Stimulated activated CD4-positive, alpha-beta T cell treated with anti-CD3 and anti-CD28 coated beads, Interleukin-4, amount 100 ng/mL, for 48 hours (primary cell): ENCODE measurements around the gene MINK1.
"Not testable (repeated sequence)": the region's sequence is repeated elsewhere in the genome, so short reads cannot be mapped to it uniquely, and the experiment has no call there.

Source experiments
- DNase-seq, 2 donors: peaks; one replicate each; pipeline ENCODE4 v3.0.0-alpha.2; 2020; ENCODE audit warnings: low read depth in 2 of 2

The MINK1 gene

DNA sequence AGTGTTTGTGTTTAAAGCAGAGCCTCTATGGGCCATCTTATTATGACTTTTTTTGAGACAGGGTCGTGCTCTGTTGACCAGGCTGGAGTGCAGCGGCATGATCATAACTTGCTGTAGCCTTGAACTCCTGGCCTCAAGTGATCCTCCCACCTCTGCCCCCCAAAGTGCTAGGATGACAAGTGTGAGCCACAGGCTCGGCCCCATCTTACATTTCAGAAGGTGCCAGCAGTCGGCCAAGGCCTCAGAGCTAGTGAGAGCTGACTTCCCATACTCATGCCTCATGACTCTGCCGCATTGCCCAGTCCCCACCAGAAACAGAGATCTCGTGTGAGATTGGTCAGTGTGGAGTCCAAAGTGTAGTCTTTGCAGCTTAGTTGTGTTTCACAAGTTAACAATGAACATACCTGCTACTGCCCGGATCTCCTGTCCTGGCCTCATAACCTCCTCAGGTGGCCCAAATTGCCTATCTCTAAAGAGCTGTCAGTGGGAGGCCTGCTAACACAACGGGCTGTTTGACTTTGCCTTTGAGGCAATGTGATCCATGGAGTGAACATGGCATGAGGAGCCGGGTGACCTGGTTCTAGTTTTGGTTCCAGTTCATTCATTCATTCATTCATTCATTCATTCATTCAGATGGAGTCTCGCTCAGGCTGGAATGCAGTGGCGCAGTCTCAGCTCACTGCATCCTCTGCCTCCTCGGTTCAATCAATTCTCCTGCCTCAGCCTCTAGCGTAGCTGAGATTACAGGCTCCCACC, 13.7 kb downstream of the MINK1 start:
- DNase-seq = no peak

DNA sequence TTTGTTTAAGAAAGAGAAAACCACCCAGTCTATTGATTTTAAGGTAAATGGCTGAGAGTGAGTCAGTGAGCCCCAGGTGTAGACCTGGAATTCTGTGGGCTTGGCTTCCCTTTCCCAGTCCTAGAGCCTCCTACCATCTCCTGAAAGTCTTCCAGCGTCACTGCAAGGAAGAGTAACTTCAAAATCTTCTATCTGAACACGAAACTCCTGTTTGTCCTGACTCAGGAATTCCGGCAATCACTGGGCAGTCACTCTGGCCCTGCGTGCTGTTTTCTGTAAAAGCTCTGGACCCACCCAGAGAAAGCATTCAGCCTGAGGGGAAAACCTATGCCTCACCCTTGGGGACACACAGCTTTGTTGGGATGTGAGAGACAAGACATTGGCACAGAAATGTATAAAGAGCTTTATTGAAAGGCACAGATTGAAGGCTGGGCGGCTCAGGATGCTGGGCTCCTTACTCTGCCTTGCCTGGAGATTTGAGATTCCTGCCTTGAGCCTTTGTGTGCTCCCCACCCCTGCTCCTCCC, 15.9 kb downstream of the MINK1 start:
- no peak for DNase-seq

DNA sequence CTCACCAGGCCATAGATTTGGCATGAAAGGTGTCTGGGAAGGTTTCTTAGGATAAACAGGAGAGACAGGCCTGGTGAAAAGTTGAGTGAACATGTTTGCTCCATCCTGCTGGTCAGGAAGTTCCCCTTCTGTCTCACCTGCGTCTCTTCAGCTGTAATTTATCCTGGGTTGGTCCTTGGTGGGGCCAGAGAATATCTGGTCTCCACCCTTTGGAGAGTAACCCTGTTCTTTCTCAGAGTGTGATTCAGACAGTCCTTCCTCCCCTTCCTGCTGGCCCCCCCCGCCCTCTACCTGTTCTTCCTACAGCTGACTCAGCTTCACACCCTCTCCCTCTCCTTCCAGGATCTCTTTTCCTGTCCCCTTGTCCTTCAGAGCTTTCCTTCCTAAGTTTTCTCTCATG, 17.1 kb downstream of the MINK1 start:
- no peak for DNase-seq

DNA sequence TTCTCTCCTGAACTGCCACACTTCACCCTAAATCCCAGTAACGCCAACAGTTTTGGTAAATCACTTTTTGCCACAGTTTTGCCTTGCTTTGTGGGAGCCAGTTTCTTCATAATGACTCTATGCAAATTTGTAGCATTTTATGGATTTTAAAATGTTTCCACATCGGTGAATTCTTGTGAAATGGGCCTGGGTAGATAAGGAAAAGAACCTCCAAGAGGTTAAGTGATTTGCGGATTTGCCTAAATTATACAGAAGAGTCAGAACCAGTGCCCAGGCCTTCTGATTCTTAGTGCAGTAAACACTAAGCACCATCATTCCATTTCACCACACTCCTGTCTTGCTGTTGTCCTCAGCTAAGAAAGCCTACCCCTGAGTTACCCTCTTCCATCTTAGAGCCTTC, 17.9 kb downstream of the MINK1 start:
- no peak for DNase-seq

DNA sequence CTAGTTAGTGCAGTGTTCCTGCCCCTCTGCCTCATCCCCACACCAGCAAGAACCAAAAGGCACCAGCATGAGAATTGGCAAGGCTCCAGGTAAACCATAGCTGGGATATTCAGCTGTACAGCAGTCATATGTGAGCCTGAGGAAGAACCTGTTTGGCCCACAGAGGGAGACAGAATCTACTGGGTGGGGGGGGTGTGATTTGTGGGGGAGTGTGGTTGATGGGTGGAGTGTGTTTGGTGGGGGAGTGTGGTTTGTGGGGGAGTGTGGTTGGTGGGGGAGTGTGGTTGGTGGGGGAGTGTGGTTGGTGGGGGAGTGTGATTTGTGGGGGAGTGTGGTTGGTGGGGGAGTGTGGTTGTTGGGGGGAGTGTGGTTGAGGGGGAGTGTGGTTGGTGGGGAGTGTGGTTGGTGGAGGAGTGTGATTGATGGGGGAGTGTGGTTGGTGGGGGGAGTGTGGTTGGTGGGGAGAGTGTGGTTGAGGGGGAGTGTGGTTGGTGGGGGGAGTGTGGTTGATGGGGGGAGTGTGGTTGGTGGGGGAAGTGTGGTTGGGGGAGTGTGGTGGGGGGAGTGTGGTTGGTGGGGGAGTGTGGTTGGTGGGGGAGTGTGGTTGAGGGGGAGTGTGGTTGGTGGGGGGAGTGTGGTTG, 19.5 kb downstream of the MINK1 start:
- no peak for DNase-seq

DNA sequence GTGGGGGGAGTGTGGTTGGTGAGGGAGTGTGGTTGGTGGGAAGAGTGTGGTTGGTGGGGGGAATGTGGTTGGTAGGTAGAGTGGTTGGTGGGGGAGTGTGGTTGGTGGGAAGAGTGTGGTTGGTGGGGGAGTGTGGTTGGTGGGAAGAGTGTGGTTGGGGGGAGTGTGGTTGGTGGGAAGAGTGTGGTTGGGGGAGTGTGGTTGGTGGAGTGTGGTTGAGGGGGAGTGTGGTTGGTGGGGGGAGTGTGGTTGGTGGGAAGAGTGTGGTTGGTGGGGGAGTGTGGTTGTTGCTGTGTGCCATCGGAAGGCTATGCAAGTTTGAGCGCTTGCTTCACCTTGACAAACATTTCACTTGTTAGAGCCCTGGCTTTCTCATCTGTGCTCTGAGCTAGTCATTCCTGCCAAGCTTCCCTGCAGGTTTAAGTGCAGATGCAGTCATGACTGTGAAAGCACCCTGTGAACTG, 20.1 kb downstream of the MINK1 start:
- no peak for DNase-seq

DNA sequence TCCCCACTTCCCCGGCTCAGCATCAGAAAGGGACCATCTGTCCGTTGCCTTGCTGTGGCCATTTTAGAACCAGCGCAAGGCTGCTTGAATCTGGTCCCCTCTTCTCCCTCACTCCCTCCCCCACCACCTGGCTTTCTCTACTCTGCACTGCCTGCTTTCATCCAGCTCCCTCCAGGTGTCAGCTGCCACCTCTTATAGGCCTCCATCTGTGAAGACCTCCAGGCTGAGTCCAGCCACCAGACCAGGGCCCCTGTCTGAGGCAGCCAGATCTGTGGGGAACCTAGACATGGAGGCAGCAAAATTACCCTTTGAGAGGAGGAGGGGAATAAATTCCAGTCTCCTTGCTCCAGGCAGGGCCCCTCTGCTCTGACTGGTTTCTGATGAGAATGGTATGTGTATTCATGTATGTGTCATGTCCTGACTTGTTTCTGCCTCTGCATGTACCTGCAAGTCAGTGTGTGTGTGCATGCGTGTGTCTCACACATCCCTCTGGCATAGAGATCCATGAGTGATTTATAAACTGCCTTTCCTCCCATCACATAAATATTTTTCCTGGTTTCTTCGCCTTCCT, 21.1 kb downstream of the MINK1 start:
- DNase-seq = no peak

DNA sequence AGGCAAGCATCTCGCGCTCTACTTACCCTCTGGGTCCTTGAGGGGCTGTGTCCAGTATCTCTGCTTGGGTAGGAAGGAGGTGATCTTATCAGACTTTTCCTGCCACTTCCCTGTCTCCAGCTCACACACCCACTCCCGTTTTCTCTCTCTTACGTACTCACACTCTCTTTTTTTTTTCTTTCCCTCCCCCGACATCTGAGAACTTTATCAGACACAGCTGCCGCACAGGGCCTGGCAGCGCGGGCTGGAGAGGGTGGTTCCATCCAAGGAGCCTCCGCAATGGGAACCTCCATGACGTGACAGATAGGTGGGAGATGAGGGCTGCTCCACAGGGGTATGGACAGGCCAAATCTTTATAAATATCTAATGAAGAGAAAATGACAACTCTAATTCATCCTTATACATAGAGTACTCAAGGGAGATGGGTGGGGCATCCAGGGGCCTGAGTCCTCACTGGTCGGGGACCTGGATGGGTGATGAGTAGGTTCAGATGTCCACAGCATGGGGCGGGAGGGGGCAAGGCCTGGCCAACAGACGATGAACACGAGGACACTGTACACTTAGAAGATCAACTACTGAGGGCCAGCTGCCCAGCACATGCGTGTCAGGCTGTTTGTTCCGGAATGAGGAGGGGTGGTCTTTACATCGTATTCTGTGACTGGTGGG, 23.3 kb downstream of the MINK1 start:
- no peak for DNase-seq

DNA sequence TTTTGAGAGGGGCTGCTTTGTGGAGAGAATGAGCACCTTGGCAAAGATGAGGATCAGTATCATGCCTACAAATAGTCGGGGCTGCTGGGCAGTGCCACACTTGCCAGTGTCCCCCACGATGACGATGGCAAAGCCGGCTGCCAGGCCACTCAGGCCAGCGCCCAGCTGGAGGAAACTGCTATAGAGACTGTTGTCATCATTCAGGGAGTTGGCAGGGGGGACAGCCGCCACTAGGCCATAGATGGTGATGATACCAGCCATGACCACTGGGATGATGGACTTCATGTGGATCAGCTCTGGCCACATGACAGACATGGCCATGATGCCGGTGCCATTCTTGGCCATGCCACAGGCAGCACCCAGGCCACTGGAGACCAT, 23.8 kb downstream of the MINK1 start:
- no peak for DNase-seq

DNA sequence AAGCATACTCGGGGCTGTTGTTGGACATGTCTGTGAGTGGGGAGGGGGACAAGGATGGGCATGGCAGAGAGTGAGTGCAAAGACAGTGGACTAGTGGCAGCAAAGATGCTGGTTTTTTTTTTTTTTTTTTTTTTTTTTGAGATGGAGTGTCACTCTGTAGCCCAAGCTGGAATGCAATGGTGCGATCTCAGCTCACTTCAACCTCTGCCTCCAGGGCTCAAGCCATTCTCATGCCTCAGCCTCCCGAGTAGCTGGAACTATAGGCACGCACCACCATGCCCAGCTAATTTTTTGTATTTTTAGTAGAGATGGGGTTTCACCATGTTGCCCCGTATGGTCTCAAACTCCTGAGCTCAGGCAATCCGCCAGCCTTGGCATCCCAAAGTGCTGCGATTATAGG, 24.2 kb downstream of the MINK1 start:
- DNase-seq = not testable (repeated sequence)

DNA sequence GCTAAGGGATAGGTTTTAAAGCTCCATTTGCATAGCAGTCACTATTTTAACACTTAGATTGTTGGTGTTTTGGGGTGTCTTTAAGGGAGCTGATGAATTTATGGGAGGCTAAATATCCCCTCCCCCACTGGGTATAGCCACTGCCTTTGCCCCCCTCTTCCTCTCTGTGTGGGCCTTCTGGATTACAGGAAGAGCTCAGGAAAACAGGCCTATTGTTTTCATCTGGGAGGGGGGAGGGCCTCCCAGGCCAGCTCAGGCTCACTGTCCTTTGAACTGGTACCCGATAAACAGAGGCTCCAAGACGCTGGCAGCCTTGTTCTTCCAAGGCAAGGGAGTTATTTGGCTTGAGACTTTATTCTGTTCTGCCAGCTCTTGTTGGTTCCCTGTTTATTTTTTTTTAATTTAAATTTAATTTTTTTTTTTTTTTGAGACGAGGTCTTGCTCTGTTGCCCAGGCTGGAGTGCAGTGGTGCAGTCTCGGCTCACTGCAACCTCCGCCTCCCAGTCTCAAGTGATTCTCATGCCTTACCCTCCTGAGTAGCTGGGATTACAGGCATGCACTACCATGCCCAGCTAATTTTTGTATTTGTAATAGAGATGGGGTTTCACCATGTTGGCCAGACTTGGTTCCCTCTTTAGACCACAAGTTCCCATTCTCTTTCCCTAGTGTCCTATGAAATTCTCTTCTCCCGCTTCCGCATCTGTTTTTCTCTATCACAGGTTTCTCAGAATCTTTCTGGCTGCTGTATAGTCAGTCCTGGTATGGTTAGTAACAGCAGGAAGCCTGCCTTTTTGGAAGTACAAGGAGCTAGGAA, 25.1 kb downstream of the MINK1 start:
- DNase-seq = no peak

DNA sequence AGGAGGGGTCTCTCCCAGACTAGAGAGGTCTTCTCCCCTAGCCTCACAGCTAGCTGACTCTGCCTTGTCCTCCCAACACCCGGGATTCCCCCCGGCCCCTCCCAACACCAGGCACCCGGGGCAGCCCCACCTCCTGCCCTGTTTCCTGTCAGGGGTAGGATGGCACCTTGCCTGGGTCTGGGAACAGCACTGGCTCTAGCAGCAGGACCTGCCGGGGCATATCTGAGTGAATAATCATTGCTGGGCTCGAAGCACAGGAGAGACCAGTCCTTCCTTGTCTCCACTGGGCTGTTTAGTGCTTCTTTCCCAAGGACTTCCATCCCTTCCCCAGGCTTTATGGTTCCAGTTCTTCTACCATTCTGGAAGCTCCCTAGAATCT, 25.7 kb downstream of the MINK1 start:
- DNase-seq = no peak

DNA sequence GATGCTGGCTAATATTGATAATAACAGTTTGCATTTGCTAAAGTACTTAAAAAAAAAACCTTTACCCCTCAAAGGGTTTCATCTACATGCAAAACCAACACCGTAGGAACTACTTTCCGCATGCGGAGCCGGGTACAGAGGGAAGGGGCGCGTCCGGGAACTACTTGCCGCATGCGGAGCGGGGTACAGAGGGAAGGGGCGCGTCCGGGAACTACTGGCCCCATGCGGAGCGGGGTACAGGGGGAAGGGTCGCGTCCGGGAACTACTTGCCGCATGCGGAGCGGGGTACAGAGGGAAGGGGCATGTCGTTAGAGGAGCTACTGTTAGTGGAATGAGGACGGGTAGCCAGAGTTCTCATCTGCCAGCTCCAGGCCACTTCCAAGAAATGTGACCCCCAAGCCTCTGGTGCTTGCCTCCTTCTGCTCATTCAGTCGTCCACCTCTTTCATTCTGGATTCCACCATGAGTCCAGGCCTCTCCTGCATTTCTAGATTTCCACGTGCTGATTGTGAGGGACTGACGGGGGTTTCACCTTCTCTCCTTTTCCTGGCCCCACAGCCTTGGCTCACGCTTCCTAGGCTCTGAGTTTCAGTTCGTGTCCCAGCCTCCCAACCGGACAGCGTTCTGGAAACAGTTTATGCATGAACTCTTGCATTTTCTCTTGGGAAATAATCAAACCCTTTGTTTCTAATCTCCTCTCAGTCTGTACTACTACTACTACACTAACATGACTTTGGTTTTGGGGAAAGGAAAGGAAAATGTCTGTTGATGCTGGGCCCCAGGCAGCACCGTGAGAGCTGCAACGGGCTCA, 26.9 kb downstream of the MINK1 start:
- no peak for DNase-seq

DNA sequence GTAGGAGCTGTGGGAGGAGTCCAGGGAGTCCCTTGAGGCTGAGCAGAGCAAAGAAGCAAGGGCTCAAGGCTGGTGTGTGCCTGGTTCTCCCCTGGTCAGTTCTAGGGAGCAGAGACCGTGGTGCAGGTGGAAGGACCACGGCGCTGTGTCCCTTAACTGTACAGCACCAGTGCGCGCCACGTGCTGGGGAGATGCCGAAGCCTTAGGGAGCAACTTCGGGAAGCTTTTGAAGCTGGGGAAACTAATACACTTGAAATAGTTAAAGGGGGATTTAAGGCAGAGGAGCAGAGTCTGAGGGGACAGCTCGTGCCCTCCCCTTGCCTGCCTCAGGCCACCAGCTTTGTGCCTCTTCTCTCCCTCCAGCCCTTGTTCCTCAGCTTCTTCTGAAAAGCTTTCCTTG, 27.5 kb downstream of the MINK1 start:
- DNase-seq = no peak

DNA sequence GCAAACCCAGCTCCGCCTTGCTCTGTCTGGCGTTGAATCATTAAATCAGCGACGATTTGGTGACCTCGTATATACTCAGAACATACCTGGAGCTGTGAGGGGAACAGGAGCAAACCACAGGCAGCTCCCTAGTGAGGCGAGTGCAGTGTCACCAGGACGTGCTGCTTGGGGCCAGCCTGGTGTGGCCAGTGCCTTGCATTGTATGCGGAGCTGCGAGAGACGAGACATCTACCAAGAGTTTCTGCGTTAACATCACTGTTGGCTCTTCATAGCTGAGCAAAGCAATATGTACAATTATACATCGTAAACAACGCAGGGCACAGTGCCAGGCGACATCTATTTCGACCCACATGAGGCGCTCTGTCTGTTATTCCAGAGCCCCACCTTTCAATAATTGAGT, 27.9 kb downstream of the MINK1 start:
- DNase-seq = no peak

DNA sequence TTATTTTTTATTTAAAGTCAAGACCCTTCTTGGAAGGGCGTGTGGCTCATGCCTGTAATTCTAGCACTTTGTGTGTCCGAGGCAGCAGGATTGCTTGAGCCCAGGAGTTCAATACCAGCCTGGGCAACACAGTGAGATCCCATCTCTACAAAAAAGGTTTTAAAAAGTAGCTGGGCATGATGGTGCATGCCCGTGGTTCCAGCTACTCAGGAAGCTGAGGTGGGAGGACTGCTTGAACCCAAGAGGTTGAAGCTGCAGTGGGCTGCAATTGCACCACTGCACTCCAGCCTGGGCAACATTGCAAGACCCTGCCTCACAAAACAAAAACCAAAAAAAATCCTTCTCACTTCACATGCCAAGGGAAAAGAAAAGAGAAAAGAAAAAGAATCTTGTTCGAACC, 29.6 kb downstream of the MINK1 start:
- DNase-seq = no peak

DNA sequence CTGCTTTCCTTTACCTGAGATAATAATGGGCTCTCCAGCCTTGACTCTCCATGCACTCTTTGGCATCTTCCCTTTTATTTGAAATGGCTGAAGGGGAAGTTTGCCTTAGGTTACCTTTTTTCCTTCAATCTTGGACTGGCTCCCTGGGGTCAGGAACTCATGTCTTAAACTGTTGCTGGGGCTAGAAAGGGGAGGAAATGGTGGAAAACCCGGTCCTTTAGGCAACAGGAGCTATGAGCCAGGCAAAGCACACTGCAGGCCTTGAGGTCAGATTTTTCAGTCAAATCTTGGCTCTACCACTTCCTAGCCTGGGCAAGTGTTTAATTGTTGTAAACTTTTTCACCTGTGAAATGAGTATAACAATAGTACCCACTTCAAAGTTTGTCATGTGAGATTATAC, 30.2 kb downstream of the MINK1 start:
- no peak for DNase-seq

DNA sequence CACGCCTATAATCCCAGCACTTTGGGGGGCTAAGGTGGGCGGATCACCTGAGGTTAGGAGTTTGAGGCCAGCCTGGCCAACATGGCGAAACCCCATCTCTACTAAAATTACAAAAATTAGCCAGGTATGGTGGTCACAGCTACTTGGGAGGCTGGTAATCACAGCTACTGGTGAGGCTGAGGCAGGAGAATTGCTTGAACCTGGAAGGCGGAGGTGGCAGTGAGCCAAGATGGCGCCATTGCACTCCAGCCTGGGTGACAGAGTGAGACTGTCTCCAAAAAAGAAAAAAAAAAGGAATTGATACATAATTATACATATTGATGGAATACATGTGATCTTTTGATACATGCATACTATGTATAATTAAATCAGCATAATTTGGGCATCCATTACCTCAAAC, 34.4 kb downstream of the MINK1 start:
- not testable (repeated sequence) for DNase-seq

DNA sequence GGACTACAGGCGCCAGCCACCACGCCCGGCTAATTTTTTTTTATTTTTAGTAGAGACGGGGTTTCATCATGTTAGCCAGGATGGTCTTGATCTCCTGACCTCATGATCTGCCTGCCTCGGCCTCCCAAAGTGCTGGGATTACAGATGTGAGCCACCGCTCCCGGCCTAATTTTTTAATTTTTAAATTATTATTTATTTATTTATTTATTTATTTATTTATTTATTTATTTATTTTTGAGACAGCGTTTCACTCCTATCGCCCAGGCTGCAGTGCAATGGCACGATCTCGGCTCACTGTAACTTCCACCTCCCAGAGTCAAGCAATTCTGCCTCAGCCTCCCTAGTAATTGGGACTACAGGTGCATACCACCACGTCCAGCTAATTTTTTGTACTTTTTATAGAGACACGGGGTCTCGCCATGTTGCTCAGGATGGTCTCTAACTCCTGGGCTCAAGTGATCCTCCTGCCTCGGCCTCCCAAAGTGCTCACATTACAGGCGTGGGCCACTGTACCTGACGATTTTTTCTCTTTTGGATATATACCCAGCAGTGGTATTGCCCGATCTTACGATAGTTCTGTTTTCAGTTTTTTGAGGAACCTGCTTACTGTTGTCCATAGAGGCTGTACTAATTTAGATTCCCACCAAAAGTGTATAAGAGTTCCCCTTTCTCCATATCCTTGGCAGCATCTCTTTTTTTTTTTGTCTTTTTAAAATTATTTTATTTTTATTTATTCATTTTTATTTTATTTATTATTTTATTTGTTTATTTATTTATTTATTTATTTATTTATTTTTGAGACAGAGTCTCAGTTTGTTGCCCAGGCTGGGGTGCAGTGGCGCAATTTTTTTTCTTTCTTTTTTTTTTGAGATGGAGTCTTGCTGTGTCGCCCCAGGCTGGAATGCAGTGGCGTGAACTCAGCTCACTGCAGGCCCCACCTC, 36.2 kb downstream of the MINK1 start:
- not testable (repeated sequence) for DNase-seq

DNA sequence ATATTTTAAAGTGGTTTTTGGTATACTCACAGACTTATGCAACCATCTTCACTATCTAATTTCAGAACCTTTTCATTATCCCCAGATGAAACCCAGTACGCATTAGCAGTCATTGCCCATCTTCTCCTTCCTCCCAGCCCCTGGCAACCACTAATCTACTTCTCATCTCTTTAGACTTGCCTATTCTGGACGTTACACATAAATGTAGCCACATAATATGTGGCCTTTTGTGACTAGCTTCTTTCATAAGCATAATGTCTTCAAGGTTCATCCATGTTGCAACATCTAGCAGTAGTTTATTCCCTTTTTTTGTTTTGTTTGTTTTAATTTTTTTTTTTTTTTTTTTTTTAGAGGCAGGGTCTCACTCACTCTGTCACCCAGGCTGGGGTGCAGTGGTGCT, 37.7 kb downstream of the MINK1 start:
- no peak for DNase-seq
